GM12891 (cell line): ENCODE results near the gene RHEX. TPM values are rescaled to one million over a fixed set of nuclear protein-coding genes. Genes with fewer than 3 reads are reported as not detected.
"Not testable (repeated sequence)": the region's sequence is repeated elsewhere in the genome, so short reads cannot be mapped to it uniquely, and the experiment has no call there.

Source experiments
- DNase-seq: peaks from one replicate; pipeline ENCODE4 v3.0.0; 2011; ENCODE audit warnings: low spot score; ENCODE audit not compliant: insufficient read length
- FAIRE-seq: peaks from 2 replicates; lab custom pipeline; 2011; peaks lifted over from hg19 to GRCh38; lab: Jason Lieb, UNC
- PAX5 ChIP-seq: IDR thresholded peaks from 2 replicates; pipeline ENCODE4 v1.6.1; 2011; ENCODE audit warnings: low read length, moderate library complexity, mild to moderate bottlenecking; ENCODE audit not compliant: insufficient read depth, severe bottlenecking
- POLR2A ChIP-seq: IDR thresholded peaks from 2 replicates; pipeline ENCODE4 v1.6.1; 2011; ENCODE audit warnings: low read depth, low read length, control low read depth
- POLR2AphosphoS5 ChIP-seq: IDR thresholded peaks from 2 replicates; pipeline ENCODE4 v1.6.1; 2011; ENCODE audit warnings: low read depth, low read length, control low read depth
- POU2F2 ChIP-seq: IDR thresholded peaks from 2 replicates; pipeline ENCODE4 v1.6.1; 2011; ENCODE audit warnings: low read depth, mild to moderate bottlenecking, control low read depth, low read length, moderate library complexity
- SPI1 ChIP-seq: IDR thresholded peaks from 2 replicates; pipeline ENCODE4 v1.6.1; 2011; ENCODE audit warnings: low read depth, low read length, control low read depth
- TAF1 ChIP-seq: IDR thresholded peaks from 2 replicates; pipeline ENCODE4 v1.6.1; 2011; ENCODE audit warnings: low read depth, low read length, control low read depth
- polyA plus RNA-seq: library from polyadenylated mRNA; unstranded; fragments of >200 nt; gene quantifications from one replicate; pipeline ENCODE4 v1.2.1, GENCODE V29; 2012; ENCODE audit warnings: low read depth, missing spikeins, inconsistent platforms; ENCODE audit not compliant: missing spikeins

The RHEX gene, protein sequence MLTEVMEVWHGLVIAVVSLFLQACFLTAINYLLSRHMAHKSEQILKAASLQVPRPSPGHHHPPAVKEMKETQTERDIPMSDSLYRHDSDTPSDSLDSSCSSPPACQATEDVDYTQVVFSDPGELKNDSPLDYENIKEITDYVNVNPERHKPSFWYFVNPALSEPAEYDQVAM
- polyA plus RNA-seq, result 0.24 TPM

DNA sequence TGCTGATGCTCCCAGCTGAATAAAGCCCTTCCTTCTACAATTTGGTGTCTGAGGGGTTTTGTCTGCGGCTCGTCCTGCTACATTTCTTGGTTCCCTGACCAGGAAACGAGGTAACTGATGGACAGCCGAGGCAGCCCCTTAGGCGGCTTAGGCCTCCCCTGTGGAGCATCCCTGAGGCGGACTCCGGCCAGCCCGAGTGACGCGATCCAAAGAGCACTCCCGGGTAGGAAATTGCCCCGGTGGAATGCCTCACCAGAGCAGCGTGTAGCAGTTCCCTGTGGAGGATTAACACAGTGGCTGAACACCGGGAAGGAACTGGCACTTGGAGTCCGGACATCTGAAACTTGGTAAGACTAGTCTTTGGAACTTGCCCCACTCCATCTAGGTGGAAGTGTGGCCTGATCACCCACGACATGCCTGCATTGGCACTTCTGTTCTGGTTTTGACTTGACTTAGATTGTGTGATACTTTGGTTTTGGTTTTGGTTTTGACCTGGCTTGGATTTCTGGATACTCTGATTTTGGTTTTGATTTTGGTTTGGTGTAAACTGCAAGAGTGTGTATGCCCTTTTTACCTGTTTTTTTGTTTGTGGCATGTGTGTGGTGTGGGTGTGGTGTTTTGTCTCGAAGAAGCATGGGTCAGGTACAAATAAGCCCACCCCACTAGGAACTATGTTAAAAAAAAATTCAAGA lies at the start of gene RHEX:
TSS of gene RHEX (plus strand) at position 255 of the 692 bp plus-strand sequence. CDS start 44,656 bp downstream, outside the sequence.
- DNase-seq, result not testable (repeated sequence)
- peak; percentile 78 for FAIRE-seq

DNA sequence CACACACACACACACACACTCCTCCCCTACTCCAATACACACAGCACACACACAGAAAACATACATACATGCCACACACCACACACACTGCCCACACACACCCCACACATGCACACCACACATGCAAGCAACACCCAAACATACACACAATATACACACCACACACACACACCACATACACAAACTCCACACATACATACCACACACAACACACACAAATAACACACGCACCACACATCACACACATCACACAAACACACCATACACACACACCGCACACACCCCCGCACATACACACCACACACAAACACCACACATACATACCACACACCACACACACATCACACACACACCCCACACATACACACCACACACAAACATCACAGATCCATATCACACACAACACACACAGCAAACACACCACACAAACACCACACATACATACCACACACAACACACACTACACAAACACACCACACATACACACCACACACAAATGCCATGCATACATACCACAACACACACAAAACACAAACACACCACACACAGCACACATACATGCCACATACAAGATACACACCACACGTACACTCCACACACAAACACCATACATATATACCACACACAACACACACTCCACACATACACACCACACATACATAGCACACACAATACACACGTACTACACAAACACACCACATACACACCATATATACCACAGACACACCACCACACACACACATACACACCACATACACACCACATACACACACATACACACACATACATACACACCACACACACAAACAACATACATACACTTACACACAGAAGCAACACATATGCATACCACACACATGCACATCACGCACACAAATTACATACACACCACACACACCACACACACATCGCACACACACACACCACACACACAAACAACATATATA lies 48.8 kb upstream of the RHEX start:
- TF ChIP-seq SPI1 (no peak), POLR2AphosphoS5 (no peak), PAX5 (no peak), TAF1 (no peak), POLR2A (no peak), POU2F2 (no peak)
- DNase-seq (no peak), FAIRE-seq (no peak)

More for the DNA sequence above, at the start of gene RHEX:
- 0 out of 2 replicates have a peak, but pooled peaks have one; percentile 14 for TF ChIP-seq SPI1

GRCh38 chr1:206004826-206005225 lies 48.1 kb upstream of the RHEX start:
- no peak for FAIRE-seq
- DNase-seq, result no peak
- no peak for TF ChIP-seq PAX5
- no peak for TF ChIP-seq POU2F2
- no peak for TF ChIP-seq POLR2AphosphoS5
- TF ChIP-seq POLR2A, result no peak
- TF ChIP-seq TAF1, result no peak
- no peak for TF ChIP-seq SPI1

GRCh38 chr1:206005234-206005633 lies 47.7 kb upstream of the RHEX start:
- DNase-seq (no peak), FAIRE-seq (no peak)
- TF ChIP-seq POU2F2, result no peak
- TF ChIP-seq POLR2AphosphoS5, result no peak
- TF ChIP-seq PAX5, result no peak
- no peak for TF ChIP-seq POLR2A
- TF ChIP-seq SPI1, result no peak
- TF ChIP-seq TAF1, result no peak

- no peak for TF ChIP-seq POLR2AphosphoS5
- no peak for TF ChIP-seq POU2F2
- TF ChIP-seq SPI1, result no peak
- no peak for TF ChIP-seq TAF1
- no peak for TF ChIP-seq PAX5
- no peak for TF ChIP-seq POLR2A
- DNase-seq (no peak), FAIRE-seq (no peak)
These were observed 47.2 kb upstream of the RHEX start for GRCh38 chr1:206005778-206006180.

- no peak for DNase-seq
- FAIRE-seq, result no peak
- TF ChIP-seq PAX5 (no peak), TAF1 (no peak), POLR2AphosphoS5 (no peak), SPI1 (no peak), POU2F2 (no peak), POLR2A (no peak)
These were observed 46.0 kb upstream of the RHEX start for GRCh38 chr1:206006946-206007345.

- FAIRE-seq, result no peak
These were observed 42.9 kb upstream of the RHEX start for GRCh38 chr1:206010060-206010459.

DNA sequence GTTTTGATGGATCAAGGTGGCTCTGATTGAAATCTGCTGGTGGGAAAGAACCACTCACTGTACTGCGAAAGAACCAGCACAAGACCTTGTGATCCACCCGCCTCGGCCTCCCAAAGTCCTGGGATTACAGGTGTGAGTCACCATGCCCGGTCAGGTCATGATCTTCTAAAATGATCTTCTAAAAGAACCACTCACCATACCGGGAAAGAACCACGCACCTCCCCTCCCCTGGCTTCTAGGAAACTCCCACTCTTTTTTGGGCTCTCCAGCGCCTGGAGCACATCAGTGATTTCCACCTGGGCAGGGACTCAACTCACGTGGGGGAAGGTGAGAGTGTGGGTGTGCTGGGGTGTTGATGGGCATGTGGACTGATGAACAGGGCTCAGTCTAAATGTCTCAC lies 41.9 kb upstream of the RHEX start:
- no peak for TF ChIP-seq POU2F2
- TF ChIP-seq TAF1, result no peak
- no peak for TF ChIP-seq SPI1
- no peak for TF ChIP-seq PAX5
- TF ChIP-seq POLR2A, result no peak
- TF ChIP-seq POLR2AphosphoS5, result no peak
- DNase-seq, result no peak
- no peak for FAIRE-seq

More at GRCh38 chr1:206010060-206010459, 42.9 kb upstream of the RHEX start:
- DNase-seq, result no peak
- no peak for TF ChIP-seq POLR2A
- TF ChIP-seq TAF1, result no peak
- no peak for TF ChIP-seq POLR2AphosphoS5
- TF ChIP-seq PAX5, result no peak
- no peak for TF ChIP-seq SPI1
- TF ChIP-seq POU2F2, result no peak
